ENCODE measurements around the gene CCDC197. TPM values are rescaled to one million over a fixed set of nuclear protein-coding genes. Genes with fewer than 3 reads are reported as not detected.

Gene CCDC197
- total RNA-seq, 4 donors from 2014 or later: not detected

DNA sequence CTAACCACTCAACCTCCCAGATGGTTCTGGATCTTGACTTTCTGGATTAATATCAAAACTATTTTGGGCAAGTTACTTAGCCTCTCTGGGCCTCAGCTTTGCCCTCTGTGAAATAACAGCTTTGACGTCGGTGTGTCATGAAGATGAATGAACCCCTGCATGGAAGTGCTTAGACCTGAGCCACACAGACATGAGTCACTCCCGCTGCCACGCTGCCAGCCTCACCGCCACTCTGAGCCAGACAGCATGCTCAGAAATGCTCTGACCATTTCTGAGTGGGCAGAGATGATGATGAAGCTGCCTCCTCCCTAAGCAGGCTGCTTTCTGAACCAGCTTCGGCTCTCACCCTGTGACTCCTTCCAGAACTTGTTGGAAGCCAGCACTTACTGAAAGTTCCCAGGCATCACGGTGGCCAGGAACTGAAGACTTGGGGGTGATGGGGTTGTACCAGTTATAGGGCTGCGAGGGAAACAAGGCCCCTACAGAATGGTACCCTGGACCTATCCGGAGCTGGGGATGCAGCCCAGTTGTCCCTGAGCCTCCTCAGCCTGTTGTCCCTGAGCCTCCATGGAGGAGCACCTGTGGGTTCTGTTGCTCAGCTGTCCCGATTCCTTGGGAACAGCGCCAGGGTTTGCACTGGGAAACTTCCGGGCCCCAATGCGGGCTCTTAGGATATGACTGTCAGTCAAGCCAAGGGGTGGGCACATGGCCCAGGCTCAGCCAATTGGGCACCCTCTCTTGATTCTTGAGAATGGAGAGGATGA is 2.0 kb upstream of the CCDC197 start:
- Histone ChIP-seq H3K27me3 (no peaks in the 10 kb centered on the region), H3K9me3 (no peaks in the 10 kb centered on the region), H3K4me1 (no peaks in the 10 kb centered on the region), H3K36me3 (no peaks in the 10 kb centered on the region), H3K27ac (peak overlapping the region in 1 of 2 donors; percentile 69), H3K4me3 (no peak overlapping the region)
- DNase-seq: peak; percentile 59 to 66
- TF ChIP-seq, protein P1, sequence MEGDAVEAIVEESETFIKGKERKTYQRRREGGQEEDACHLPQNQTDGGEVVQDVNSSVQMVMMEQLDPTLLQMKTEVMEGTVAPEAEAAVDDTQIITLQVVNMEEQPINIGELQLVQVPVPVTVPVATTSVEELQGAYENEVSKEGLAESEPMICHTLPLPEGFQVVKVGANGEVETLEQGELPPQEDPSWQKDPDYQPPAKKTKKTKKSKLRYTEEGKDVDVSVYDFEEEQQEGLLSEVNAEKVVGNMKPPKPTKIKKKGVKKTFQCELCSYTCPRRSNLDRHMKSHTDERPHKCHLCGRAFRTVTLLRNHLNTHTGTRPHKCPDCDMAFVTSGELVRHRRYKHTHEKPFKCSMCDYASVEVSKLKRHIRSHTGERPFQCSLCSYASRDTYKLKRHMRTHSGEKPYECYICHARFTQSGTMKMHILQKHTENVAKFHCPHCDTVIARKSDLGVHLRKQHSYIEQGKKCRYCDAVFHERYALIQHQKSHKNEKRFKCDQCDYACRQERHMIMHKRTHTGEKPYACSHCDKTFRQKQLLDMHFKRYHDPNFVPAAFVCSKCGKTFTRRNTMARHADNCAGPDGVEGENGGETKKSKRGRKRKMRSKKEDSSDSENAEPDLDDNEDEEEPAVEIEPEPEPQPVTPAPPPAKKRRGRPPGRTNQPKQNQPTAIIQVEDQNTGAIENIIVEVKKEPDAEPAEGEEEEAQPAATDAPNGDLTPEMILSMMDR (IDR thresholded peaks at IDR 0.05): no peak
- no peak for TF ChIP-seq POLR2A (IDR thresholded peaks at IDR 0.05)
- intact Hi-C loops (cut with DNase I; ENCODE audit: low total_unique reads): no loop called here

DNA sequence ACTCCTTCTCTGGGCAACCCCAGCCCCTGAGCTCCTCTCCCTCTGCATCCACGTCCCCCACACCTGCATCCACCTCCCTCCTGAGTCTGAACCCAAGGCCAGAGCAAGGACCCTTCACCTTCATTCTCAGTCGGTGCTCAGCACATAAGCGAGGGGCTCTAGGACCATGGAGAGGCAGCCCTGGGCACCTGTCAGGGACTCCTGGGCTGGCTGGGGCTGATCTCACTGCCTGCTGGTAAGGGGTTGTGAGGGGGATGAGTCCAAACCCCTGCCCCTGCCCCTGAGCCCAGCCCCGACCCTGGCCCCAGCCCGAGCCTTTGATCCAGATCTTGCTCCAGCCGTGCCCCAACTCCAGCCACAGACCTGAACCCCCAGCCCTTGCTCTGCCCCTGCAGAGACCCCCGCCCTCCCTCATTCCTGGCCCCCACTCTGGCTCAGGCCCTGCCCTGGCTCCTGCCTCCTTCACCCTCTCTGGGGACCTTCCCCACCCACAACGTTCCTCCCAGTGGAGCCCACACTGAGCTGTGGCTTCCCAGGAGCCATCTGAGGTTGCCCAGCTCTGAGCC is 888 bp upstream of the CCDC197 start:
- Histone ChIP-seq H3K36me3 (no peaks in the 10 kb centered on the region), H3K4me3 (no peak overlapping the region), H3K4me1 (no peaks in the 10 kb centered on the region), H3K9me3 (no peaks in the 10 kb centered on the region), H3K27me3 (no peaks in the 10 kb centered on the region), H3K27ac (peak overlapping the region in 1 of 2 donors; percentile 69)
- DNase-seq: no peak
- intact Hi-C loops (cut with DNase I; ENCODE audit: low total_unique reads): no loop called here
- TF ChIP-seq POLR2A (IDR thresholded peaks at IDR 0.05): no peak
- TF ChIP-seq, protein P1 (IDR thresholded peaks at IDR 0.05): no peak

DNA sequence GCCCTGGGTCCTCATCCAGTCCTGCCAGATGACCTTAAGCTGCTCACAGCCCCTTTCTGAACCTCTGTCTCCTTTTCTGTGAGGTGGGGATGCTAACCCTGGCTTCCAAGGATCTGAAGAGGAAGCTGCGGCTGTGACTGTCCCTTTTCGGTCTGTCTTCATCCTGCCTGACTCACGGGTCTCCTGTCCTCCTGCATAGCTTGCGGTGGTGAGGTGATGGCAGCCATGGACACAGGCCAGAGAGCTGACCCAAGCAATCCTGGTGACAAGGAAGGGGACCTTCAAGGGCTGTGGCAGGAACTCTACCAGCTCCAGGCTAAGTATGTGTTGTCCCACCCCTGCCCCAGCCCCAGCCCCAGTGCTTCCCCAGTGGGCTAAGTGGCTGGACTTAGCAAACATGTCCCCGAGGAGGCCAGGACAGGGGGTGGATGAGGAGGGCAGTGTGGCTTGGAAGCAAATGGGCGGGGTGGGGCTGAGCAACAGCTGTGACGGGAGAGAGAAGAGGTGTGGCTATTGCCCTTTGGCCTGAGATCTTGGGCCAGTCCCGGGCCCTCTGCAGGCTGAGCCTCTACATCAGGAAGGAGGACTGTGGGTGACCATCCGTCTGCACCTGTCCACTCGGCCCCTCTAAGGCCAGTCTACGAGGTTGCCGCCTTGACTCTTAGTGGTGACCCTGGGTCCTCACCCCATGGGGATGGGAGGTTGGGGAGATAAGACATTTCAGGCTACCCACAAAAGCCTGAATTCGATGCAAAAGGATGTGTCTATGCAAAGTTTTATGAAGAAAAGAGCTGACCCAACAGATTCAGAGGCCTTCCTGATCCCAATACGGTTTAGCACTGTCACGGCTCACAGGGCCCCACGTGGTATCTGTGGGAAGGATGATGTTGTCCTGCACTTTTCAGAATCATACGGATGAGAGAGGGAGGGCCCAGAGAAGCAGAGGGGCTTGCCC is 1.1 kb downstream of the CCDC197 start:
- Histone ChIP-seq H3K4me1 (no peaks in the 10 kb centered on the region), H3K27me3 (no peaks in the 10 kb centered on the region), H3K27ac (no peak overlapping the region), H3K9me3 (no peaks in the 10 kb centered on the region), H3K4me3 (no peak overlapping the region), H3K36me3 (no peaks in the 10 kb centered on the region)
- TF ChIP-seq POLR2A (IDR thresholded peaks at IDR 0.05): no peak
- TF ChIP-seq, protein P1 (IDR thresholded peaks at IDR 0.05): no peak
- no peak for DNase-seq
- intact Hi-C loops (cut with DNase I; ENCODE audit: low total_unique reads): loop anchor here (2.0 kb wide), 1 partner anchor 55 kb away; no protein-coding TSS in a partner anchor

DNA sequence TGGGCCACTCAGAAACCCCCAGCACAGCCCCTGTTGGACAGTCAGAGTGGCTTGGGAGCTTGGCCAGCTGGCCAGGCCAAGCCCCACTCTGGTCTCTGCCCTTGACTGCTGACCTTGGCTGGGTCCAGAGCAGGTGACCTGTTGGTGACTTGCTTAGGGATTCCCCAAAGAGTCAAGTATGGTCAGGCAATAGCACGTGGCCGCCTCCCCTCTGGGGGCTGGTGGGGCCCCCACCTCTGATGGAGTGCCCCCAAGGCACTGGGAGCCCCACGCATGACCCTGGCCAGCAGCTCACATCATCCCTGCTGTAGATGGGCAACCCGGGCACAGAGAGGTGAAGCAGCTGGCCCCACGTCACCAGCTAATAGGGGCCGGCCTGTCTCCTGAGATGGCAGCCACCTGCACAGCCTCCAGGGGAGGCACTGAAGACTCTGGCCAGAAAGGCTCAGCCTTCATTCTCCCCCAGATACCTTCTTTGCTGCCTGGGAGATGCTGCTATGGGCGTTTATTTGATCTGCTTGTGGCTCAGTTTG is 1.8 kb downstream of the CCDC197 start:
- no peak for DNase-seq
- no peak for TF ChIP-seq POLR2A (IDR thresholded peaks at IDR 0.05)
- TF ChIP-seq, protein P1 (IDR thresholded peaks at IDR 0.05): no peak
- H3K9me3 ChIP-seq: no peaks in the 10 kb centered on the region
- H3K27me3 ChIP-seq: no peaks in the 10 kb centered on the region
- no peaks in the 10 kb centered on the region for H3K4me1 ChIP-seq
- intact Hi-C loops (cut with DNase I; ENCODE audit: low total_unique reads): loop anchor here (2.0 kb wide), 1 partner anchor 56 kb away; no protein-coding TSS in a partner anchor
- no peak overlapping the region for H3K4me3 ChIP-seq
- no peaks in the 10 kb centered on the region for H3K36me3 ChIP-seq
- no peak overlapping the region for H3K27ac ChIP-seq

All from uterus (tissue), 4 donors.